ENCODE measurements around the gene IFRD2. TPM values are rescaled to one million over a fixed set of nuclear protein-coding genes. Genes with fewer than 3 reads are reported as not detected.
A peak's percentile ranks its signal among the peaks of the same experiment; 100 is the strongest.

Gene IFRD2
- total and polyA plus RNA-seq, 2 of the 13 experiments (the other 11 are each of a cell fraction or from before 2014, with no cell fraction given): 32.8 to 96.1 TPM

- TF ChIP-seq ZSCAN5A (CRISPR knock-in tag; IDR thresholded peaks at IDR 0.05; ENCODE audit: borderline replicate concordance): no peak
- TF ChIP-seq ZNF225 (CRISPR knock-in tag; IDR thresholded peaks at IDR 0.05): no peak
- no peak for TF ChIP-seq REPIN1 (CRISPR knock-in tag; IDR thresholded peaks at IDR 0.05; ENCODE audit: borderline replicate concordance, low read depth)
- no peak for TF ChIP-seq ZNF431 (CRISPR knock-in tag; IDR thresholded peaks at IDR 0.05; ENCODE audit: borderline replicate concordance, low read depth)
- TF ChIP-seq ZNF562 (CRISPR knock-in tag; IDR thresholded peaks at IDR 0.05; ENCODE audit: borderline replicate concordance): no peak
- TF ChIP-seq ZNF660 (CRISPR knock-in tag; IDR thresholded peaks at IDR 0.05; ENCODE audit: borderline replicate concordance, low read depth): no peak
- no peak for TF ChIP-seq NRL (CRISPR knock-in tag; IDR thresholded peaks at IDR 0.05; ENCODE audit: borderline replicate concordance)
- TF ChIP-seq FOXA1 (IDR thresholded peaks at IDR 0.05): no peak
- no peak for TF ChIP-seq FOXA1 (CRISPR knock-in tag; IDR thresholded peaks at IDR 0.05)
- no peak for TF ChIP-seq NBN (conservative IDR thresholded peaks at IDR 0.05)
- no peak for TF ChIP-seq MYNN (CRISPR knock-in tag; IDR thresholded peaks at IDR 0.05; ENCODE audit: low read depth)
- TF ChIP-seq CCAR2 (optimal IDR thresholded peaks at IDR 0.05; ENCODE audit: low read depth, low read length): no peak
- TF ChIP-seq PLRG1 (conservative IDR thresholded peaks at IDR 0.05): no peak
- no peak for TF ChIP-seq LCORL (IDR thresholded peaks at IDR 0.05)
- TF ChIP-seq LCORL (CRISPR knock-in tag; IDR thresholded peaks at IDR 0.05): no peak
- no peak for TF ChIP-seq ZNF124 (CRISPR knock-in tag; IDR thresholded peaks at IDR 0.05)
- TF ChIP-seq ZBTB26 (CRISPR knock-in tag; IDR thresholded peaks at IDR 0.05; ENCODE audit: borderline replicate concordance): peak; percentile 48; the same call in 1 of the 2 replicates
- no peak for TF ChIP-seq ATF5 (CRISPR knock-in tag; IDR thresholded peaks at IDR 0.05; ENCODE audit: low read depth)
- 0 out of 2 replicates have a peak, but pooled peaks have one; percentile 46 for TF ChIP-seq RBAK (CRISPR knock-in tag; IDR thresholded peaks at IDR 0.05)
- TF ChIP-seq ZBTB39 (CRISPR knock-in tag; IDR thresholded peaks at IDR 0.05): no peak; the same call in 1 of the 2 replicates
- TF ChIP-seq KDM4B (CRISPR knock-in tag; IDR thresholded peaks at IDR 0.05): 0 out of 2 replicates have a peak, but pooled peaks have one; percentile 51
- TF ChIP-seq ADNP (CRISPR knock-in tag; IDR thresholded peaks at IDR 0.05): no peak
- TF ChIP-seq ZNF773 (CRISPR knock-in tag; IDR thresholded peaks at IDR 0.05; ENCODE audit: borderline replicate concordance): no peak
- no peak for TF ChIP-seq ZNF441 (CRISPR knock-in tag; IDR thresholded peaks at IDR 0.05; ENCODE audit: borderline replicate concordance)
- no peak for TF ChIP-seq RFX5 (IDR thresholded peaks at IDR 0.05; ENCODE audit: low read depth, low read length)
- peak; percentile 87 for TF ChIP-seq ZNF781 (CRISPR knock-in tag; IDR thresholded peaks at IDR 0.05; ENCODE audit: borderline replicate concordance, not compliant biosample characterization)
- TF ChIP-seq SRF (IDR thresholded peaks at IDR 0.05; ENCODE audit: low read depth, low read length): 0 out of 2 replicates have a peak, but pooled peaks have one; percentile 29
Measured at GRCh38 chr3:50245831-50246516, 46.3 kb downstream of the IFRD2 start (continued).

Measured in HepG2 (cell line).